SK-N-MC (cell line): ENCODE results near the gene MAN2A2.

Source experiments
- EZH2 ChIP-seq: fragments of 200-600 bp; sonication (generic); IDR thresholded peaks from one replicate; pipeline ENCODE4 v1.6.1; 2017; ENCODE audit warnings: antibody characterized with exemption
- POLR2AphosphoS5 ChIP-seq: IDR thresholded peaks from 2 replicates; pipeline ENCODE4 v1.6.1; 2012; ENCODE audit warnings: mild to moderate bottlenecking, low read depth, low read length, borderline replicate concordance

DNA sequence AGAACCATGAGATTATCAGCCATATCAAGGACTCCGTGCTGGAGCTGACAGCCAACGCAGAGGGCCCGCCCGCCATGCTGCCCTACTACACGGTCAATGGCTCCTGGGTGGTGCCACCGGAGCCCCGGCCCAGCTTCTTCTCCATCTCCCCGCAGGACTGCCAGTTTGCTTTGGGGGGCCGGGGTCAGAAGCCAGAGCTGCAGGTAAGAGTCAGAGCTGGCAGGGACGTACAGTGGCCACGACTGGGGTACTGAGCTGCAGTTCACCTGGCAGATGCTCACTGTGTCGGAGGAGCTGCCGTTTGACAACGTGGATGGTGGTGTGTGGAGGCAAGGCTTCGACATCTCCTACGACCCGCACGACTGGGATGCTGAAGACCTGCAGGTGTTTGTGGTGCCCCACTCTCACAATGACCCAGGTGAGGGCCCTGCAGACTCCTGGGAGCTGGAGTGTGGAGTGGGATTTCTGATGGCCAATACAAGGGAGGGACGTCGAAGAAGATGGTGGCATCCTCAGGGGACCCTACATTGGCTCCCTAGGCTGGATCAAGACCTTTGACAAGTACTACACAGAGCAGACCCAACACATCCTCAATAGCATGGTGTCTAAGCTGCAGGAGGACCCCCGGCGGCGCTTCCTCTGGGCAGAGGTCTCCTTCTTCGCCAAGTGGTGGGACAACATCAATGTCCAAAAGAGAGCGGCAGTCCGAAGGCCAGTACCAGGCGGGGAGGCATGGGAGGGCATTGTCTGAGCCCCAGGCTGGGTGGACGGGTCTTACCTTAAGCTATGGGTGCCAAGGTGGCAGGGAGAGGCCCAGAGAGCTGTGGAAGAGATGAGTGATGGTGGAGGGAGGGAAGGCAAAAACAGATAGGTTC lies 2.4 kb downstream of the MAN2A2 start:
- no peak for TF ChIP-seq EZH2
- no peak for TF ChIP-seq POLR2AphosphoS5
